ENCODE results near the gene DIDO1. TPM values are rescaled to one million over a fixed set of nuclear protein-coding genes. Genes with fewer than 3 reads are reported as not detected.

The DIDO1 gene
- total and polyA plus RNA-seq, 2 of the 13 experiments (the other 11 are each of a cell fraction or from before 2014, with no cell fraction given): 75.0 to 75.1 TPM

DNA sequence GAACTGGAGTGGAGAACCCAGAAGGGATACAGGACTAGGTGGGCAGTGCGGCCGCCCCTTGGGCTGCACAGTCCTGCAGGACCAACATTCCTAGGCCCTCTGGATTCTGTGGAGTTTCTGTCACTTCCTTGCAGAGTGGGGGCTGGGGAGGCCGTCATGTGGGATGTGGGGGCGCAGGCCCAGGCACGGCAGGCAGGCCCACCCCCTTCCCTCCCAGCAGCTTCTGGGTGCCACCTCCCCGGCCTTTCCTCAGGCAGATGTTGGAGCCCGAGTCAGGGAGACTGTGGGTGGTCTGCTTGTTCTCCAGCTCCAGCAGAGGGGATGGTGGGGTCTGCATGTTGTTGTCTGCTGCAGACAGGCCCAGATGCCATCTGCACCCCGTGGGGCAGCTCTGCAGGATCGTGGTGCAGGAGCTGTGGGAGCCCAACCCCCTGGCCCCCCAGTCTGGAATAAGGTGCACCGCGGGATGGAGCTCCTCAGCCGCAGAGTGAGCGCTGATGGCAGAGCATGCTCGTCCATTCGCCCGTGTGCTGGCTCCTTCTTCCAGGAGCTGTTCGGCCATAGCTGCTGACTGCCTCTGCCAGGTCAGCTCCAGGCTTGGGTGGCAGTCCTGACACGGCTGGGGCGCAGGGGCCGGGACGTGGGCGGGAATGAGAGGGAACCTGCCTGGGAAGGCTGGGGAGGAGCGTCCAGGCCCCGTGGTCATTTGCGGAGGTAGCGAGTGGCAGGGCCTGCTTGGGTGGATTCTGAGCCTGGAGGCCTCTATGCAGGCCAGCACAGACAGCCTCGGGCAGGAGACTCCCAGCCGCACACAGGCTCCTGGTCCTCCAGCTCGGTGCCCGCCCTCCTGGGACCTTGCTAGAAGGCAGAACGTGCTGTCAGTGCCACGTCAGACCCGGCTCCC is 44.3 kb upstream of the DIDO1 start (continued):
- TF ChIP-seq NONO (IDR thresholded peaks at IDR 0.05): no peak
- 0 out of 2 replicates have a peak, but pooled peaks have one; percentile 30 for TF ChIP-seq NONO (CRISPR knock-in tag; conservative IDR thresholded peaks at IDR 0.05)
- peak; percentile 40; the same call in 1 of the 2 replicates for TF ChIP-seq ZSCAN22 (CRISPR knock-in tag; IDR thresholded peaks at IDR 0.05)
- TF ChIP-seq ZNF891 (CRISPR knock-in tag; IDR thresholded peaks at IDR 0.05): 0 out of 2 replicates have a peak, but pooled peaks have one; percentile 11
- no peak; the same call in 1 of the 2 replicates for TF ChIP-seq JDP2 (CRISPR knock-in tag; IDR thresholded peaks at IDR 0.05; ENCODE audit: borderline replicate concordance)
- TF ChIP-seq, protein P1, sequence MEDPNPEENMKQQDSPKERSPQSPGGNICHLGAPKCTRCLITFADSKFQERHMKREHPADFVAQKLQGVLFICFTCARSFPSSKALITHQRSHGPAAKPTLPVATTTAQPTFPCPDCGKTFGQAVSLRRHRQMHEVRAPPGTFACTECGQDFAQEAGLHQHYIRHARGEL (CRISPR knock-in tag; IDR thresholded peaks at IDR 0.05): peak; percentile 86
- peak; percentile 89 for TF ChIP-seq ZFX (CRISPR knock-in tag; IDR thresholded peaks at IDR 0.05; ENCODE audit: low read depth)
- TF ChIP-seq, protein P2, sequence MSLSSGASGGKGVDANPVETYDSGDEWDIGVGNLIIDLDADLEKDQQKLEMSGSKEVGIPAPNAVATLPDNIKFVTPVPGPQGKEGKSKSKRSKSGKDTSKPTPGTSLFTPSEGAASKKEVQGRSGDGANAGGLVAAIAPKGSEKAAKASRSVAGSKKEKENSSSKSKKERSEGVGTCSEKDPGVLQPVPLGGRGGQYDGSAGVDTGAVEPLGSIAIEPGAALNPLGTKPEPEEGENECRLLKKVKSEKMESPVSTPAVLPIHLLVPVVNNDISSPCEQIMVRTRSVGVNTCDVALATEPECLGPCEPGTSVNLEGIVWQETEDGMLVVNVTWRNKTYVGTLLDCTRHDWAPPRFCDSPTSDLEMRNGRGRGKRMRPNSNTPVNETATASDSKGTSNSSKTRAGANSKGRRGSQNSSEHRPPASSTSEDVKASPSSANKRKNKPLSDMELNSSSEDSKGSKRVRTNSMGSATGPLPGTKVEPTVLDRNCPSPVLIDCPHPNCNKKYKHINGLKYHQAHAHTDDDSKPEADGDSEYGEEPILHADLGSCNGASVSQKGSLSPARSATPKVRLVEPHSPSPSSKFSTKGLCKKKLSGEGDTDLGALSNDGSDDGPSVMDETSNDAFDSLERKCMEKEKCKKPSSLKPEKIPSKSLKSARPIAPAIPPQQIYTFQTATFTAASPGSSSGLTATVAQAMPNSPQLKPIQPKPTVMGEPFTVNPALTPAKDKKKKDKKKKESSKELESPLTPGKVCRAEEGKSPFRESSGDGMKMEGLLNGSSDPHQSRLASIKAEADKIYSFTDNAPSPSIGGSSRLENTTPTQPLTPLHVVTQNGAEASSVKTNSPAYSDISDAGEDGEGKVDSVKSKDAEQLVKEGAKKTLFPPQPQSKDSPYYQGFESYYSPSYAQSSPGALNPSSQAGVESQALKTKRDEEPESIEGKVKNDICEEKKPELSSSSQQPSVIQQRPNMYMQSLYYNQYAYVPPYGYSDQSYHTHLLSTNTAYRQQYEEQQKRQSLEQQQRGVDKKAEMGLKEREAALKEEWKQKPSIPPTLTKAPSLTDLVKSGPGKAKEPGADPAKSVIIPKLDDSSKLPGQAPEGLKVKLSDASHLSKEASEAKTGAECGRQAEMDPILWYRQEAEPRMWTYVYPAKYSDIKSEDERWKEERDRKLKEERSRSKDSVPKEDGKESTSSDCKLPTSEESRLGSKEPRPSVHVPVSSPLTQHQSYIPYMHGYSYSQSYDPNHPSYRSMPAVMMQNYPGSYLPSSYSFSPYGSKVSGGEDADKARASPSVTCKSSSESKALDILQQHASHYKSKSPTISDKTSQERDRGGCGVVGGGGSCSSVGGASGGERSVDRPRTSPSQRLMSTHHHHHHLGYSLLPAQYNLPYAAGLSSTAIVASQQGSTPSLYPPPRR (CRISPR knock-in tag; IDR thresholded peaks at IDR 0.05; ENCODE audit: borderline replicate concordance): peak; percentile 61
- TF ChIP-seq TP53 (CRISPR knock-in tag; conservative IDR thresholded peaks at IDR 0.05): no peak
- TF ChIP-seq JUN (CRISPR knock-in tag; IDR thresholded peaks at IDR 0.05): 0 out of 2 replicates have a peak, but pooled peaks have one; percentile 13
- TF ChIP-seq ZNF343 (CRISPR knock-in tag; IDR thresholded peaks at IDR 0.05): peak; percentile 59; the same call in 1 of the 2 replicates
- no peak for TF ChIP-seq BRF2 (CRISPR knock-in tag; IDR thresholded peaks at IDR 0.05)
- 0 out of 2 replicates have a peak, but pooled peaks have one; percentile 79 for TF ChIP-seq THAP8 (CRISPR knock-in tag; IDR thresholded peaks at IDR 0.05; ENCODE audit: borderline replicate concordance)
- TF ChIP-seq IRF2 (CRISPR knock-in tag; IDR thresholded peaks at IDR 0.05): no peak
- peak; percentile 53; the same call in 1 of the 2 replicates for TF ChIP-seq ZGPAT (CRISPR knock-in tag; IDR thresholded peaks at IDR 0.05)
- peak; percentile 90 for TF ChIP-seq ZNF274 (CRISPR knock-in tag; IDR thresholded peaks at IDR 0.05)
- TF ChIP-seq SPEN (CRISPR knock-in tag; IDR thresholded peaks at IDR 0.05; ENCODE audit: low read depth): peak; percentile 67
- TF ChIP-seq ZNF83 (CRISPR knock-in tag; IDR thresholded peaks at IDR 0.05; ENCODE audit: borderline replicate concordance): peak; percentile 78; the same call in 1 of the 2 replicates
- TF ChIP-seq KAT7 (CRISPR knock-in tag; IDR thresholded peaks at IDR 0.05; ENCODE audit: borderline replicate concordance): no peak
- TF ChIP-seq SAFB2 (CRISPR knock-in tag; IDR thresholded peaks at IDR 0.05; ENCODE audit: borderline replicate concordance, low read depth): 0 out of 2 replicates have a peak, but pooled peaks have one; percentile 87

Measured in HepG2 (cell line).